HepG2 (cell line): ENCODE data around the gene ITGB7. TPM values are rescaled to one million over a fixed set of nuclear protein-coding genes. Genes with fewer than 3 reads are reported as not detected.

ENCODE experiments used
- ATAC-seq: fragments of 200-7000 bp; cut with Tn5 transposase; 3 replicates; pipeline ENCODE4 v1.9.1; 2020; ENCODE audit warnings: mild to moderate bottlenecking, moderate library complexity
- BruUV-seq: library from RNA; stranded (reverse); fragments of 400-500 nt; replicated peaks from 2 replicates; lab custom pipeline; 2021; lab: Mats Ljungman, UMichigan
- CTCF ChIA-PET: fragments of 300-600 bp; formaldehyde crosslinking; extraction: SDS; loops from one replicate; lab custom pipeline; 2021; ENCODE audit warnings: low total read pairs, inconsistent platforms, low intra/inter-chr PET ratio; lab: Yijun Ruan, JAX
- POLR2A ChIA-PET: fragments of 350-600 bp; sonication (Branson Sonifier 250); formaldehyde crosslinking; loops from one replicate; lab custom pipeline; 2020; ENCODE audit warnings: antibody characterized with exemption, inconsistent platforms; lab: Yijun Ruan, JAX
- DNase-seq: peaks from one replicate; pipeline ENCODE4 v3.0.0-alpha.2; 2015; ENCODE audit warnings: low spot score
- FAIRE-seq: peaks from 3 replicates; lab custom pipeline; 2011; peaks lifted over from hg19 to GRCh38; lab: Jason Lieb, UNC
- H2AFZ ChIP-seq: one replicate; pipeline ENCODE4 v1.6.1; 2011; ENCODE audit warnings: low read length, inconsistent platforms
- H3K27ac ChIP-seq: fragments of 300-600 bp; 3 replicates; pipeline ENCODE4 v1.8.0; 2011; ENCODE audit warnings: mixed run types, mild to moderate bottlenecking, mixed read lengths, low read length, inconsistent platforms; ENCODE audit not compliant: insufficient read depth; ENCODE audit errors: extremely low read length
- H3K27me3 ChIP-seq, 2 experiments: fragments of 200-600 bp in 1 of 2; 2 replicates in 1 of 2; 3 replicates in 1 of 2; pipeline versions ENCODE4 v1.6.0 to v1.8.0; 2011; ENCODE audit warnings: low read length in 2 of 2, mild to moderate bottlenecking in 2 of 2, moderate library complexity in 2 of 2, inconsistent platforms in 1 of 2; ENCODE audit not compliant: insufficient read depth in 2 of 2, control insufficient read depth in 1 of 2
- H3K36me3 ChIP-seq, 2 experiments: fragments of 200-600 bp in 1 of 2; replicated peaks in 1 of 2; 2 replicates in 1 of 2; 3 replicates in 1 of 2; pipeline versions ENCODE4 v1.5.1 to v1.8.0; 2011; ENCODE audit warnings: low read length in 2 of 2, inconsistent platforms in 1 of 2; ENCODE audit not compliant: insufficient read depth in 2 of 2, control insufficient read depth in 1 of 2
- H3K4me1 ChIP-seq: 2 replicates; pipeline ENCODE4 v1.5.1; 2012; ENCODE audit warnings: low read length, inconsistent platforms; ENCODE audit not compliant: insufficient read depth
- H3K4me2 ChIP-seq: 2 replicates; pipeline ENCODE4 v1.6.0; 2011; ENCODE audit warnings: low read depth, low read length, inconsistent platforms
- H3K4me3 ChIP-seq, 3 experiments: fragments of 200-600 bp in 1 of 3; sonication (generic), shearing (Covaris generic) in 1 of 3; replicated peaks in 1 of 3; 2 replicates each; pipeline ENCODE4 v1.5.1; 2011 to 2016; ENCODE audit warnings: low read length in 3 of 3, inconsistent platforms in 2 of 3, low read depth in 2 of 3, mild to moderate bottlenecking in 2 of 3, control low read depth in 1 of 3, mixed read lengths in 1 of 3; ENCODE audit not compliant: insufficient read depth in 1 of 3
- H3K79me2 ChIP-seq: one replicate; pipeline ENCODE4 v1.6.1; 2011; ENCODE audit warnings: low read length, inconsistent platforms; ENCODE audit not compliant: insufficient read depth
- H3K9ac ChIP-seq: 2 replicates; pipeline ENCODE4 v1.6.0; 2011; ENCODE audit warnings: mild to moderate bottlenecking, low read depth, low read length, inconsistent platforms; ENCODE audit not compliant: insufficient read depth
- H3K9me3 ChIP-seq: 2 replicates; pipeline ENCODE4 v1.5.1; 2012; ENCODE audit warnings: mild to moderate bottlenecking, low read length
- H4K20me1 ChIP-seq: 2 replicates; pipeline ENCODE4 v1.6.0; 2011; ENCODE audit warnings: inconsistent platforms, mild to moderate bottlenecking, low read length, moderate library complexity; ENCODE audit not compliant: insufficient read depth
- CHCHD3 ChIP-seq: sonication (generic); formaldehyde crosslinking; IDR thresholded peaks from 2 replicates; pipeline ENCODE4 v1.8.0; 2022; ENCODE audit warnings: mild to moderate bottlenecking, missing genetic modification reagents, moderate library complexity
- GTF2F1 ChIP-seq: fragments of 150-350 bp; IDR thresholded peaks from 2 replicates; pipeline ENCODE4 v1.6.1; 2014; ENCODE audit warnings: low read length
- HDAC1 ChIP-seq: sonication (generic); formaldehyde crosslinking; IDR thresholded peaks from 2 replicates; pipeline ENCODE4 v1.5.1; 2020; ENCODE audit warnings: mild to moderate bottlenecking, missing genetic modification reagents
- HES4 ChIP-seq: sonication (generic); formaldehyde crosslinking; IDR thresholded peaks from 2 replicates; pipeline ENCODE4 v1.9.0; 2021; ENCODE audit warnings: mild to moderate bottlenecking, missing genetic modification reagents, borderline replicate concordance
- IRF1 ChIP-seq: sonication (generic); formaldehyde crosslinking; IDR thresholded peaks from 2 replicates; pipeline ENCODE4 v1.4.0; 2020; ENCODE audit warnings: low read depth, mild to moderate bottlenecking, missing genetic modification reagents
- MIER2 ChIP-seq: IDR thresholded peaks from 2 replicates; pipeline ENCODE4 v1.6.1; 2016; ENCODE audit warnings: missing biosample characterization, missing genetic modification reagents
- RBFOX2 ChIP-seq: fragments of 200-400 bp; formaldehyde crosslinking; IDR thresholded peaks from 2 replicates; pipeline ENCODE4 v1.6.1; 2017; ENCODE audit warnings: low read depth, mild to moderate bottlenecking, low read length
- SALL2 ChIP-seq: sonication (generic); formaldehyde crosslinking; IDR thresholded peaks from 2 replicates; pipeline ENCODE4 v1.8.1; 2023; ENCODE audit warnings: mild to moderate bottlenecking, missing genetic modification reagents, inconsistent platforms
- SRSF9 ChIP-seq: fragments of 200-400 bp; formaldehyde crosslinking; IDR thresholded peaks from 2 replicates; pipeline ENCODE4 v1.6.1; 2018; ENCODE audit warnings: borderline replicate concordance, mild to moderate bottlenecking, low read depth, low read length; ENCODE audit not compliant: insufficient read depth, poor library complexity, severe bottlenecking
- TFDP2 ChIP-seq: sonication (generic); formaldehyde crosslinking; IDR thresholded peaks from 2 replicates; pipeline ENCODE4 v1.4.0; 2020; ENCODE audit warnings: missing genetic modification reagents
- THYN1 ChIP-seq: sonication (generic); formaldehyde crosslinking; IDR thresholded peaks from 2 replicates; pipeline ENCODE4 v1.8.1; 2023; ENCODE audit warnings: low read depth, mild to moderate bottlenecking, moderate library complexity, missing genetic modification reagents, borderline replicate concordance
- YEATS4 ChIP-seq: sonication (generic); formaldehyde crosslinking; IDR thresholded peaks from 2 replicates; pipeline ENCODE4 v1.4.0; 2020; ENCODE audit warnings: missing genetic modification reagents, borderline replicate concordance
- ZBTB42 ChIP-seq: sonication (generic); formaldehyde crosslinking; IDR thresholded peaks from 2 replicates; pipeline ENCODE4 v1.5.0; 2020; ENCODE audit warnings: mild to moderate bottlenecking, missing genetic modification reagents
- ZC3H4 ChIP-seq: sonication (generic); formaldehyde crosslinking; IDR thresholded peaks from 2 replicates; pipeline ENCODE4 v1.4.0; 2020; ENCODE audit warnings: missing genetic modification reagents, borderline replicate concordance
- ZFP82 ChIP-seq: sonication (generic); formaldehyde crosslinking; IDR thresholded peaks from 2 replicates; pipeline ENCODE4 v1.5.1; 2020; ENCODE audit warnings: mild to moderate bottlenecking, missing genetic modification reagents, borderline replicate concordance
- ZNF235 ChIP-seq: sonication (generic); formaldehyde crosslinking; IDR thresholded peaks from 2 replicates; pipeline ENCODE4 v1.8.1; 2023; ENCODE audit warnings: mild to moderate bottlenecking, missing genetic modification reagents, borderline replicate concordance
- ZNF280B ChIP-seq: sonication (generic); formaldehyde crosslinking; IDR thresholded peaks from 2 replicates; pipeline ENCODE4 v1.5.0; 2020; ENCODE audit warnings: missing genetic modification reagents, mild to moderate bottlenecking, borderline replicate concordance
- ZNF329 ChIP-seq: sonication (generic); formaldehyde crosslinking; IDR thresholded peaks from 2 replicates; pipeline ENCODE4 v1.9.0; 2021; ENCODE audit warnings: low read depth, mild to moderate bottlenecking, missing genetic modification reagents
- ZNF350 ChIP-seq: sonication (generic); formaldehyde crosslinking; IDR thresholded peaks from 2 replicates; pipeline ENCODE4 v1.4.0; 2020; ENCODE audit warnings: mild to moderate bottlenecking, low read depth, missing genetic modification reagents, borderline replicate concordance
- ZNF746 ChIP-seq: sonication (generic); formaldehyde crosslinking; IDR thresholded peaks from 2 replicates; pipeline ENCODE4 v1.8.0; 2022; ENCODE audit warnings: mild to moderate bottlenecking, missing genetic modification reagents
- WGBS: methylation state at CpG from one replicate; pipeline ENCODE4 v1.1.6; 2017; ENCODE audit warnings: low lambda C conversion rate; 5-methylcytosine and 5-hydroxymethylcytosine counted together
- in situ Hi-C: cut with HindIII; loops from 2 replicates; pipeline ENCODE4 v1.10.0; 2017; ENCODE audit warnings: low pct_unique_long_range_greater_than_20kb; ENCODE audit not compliant: extremely low pct_ligation_motif_present
- intact Hi-C: fragments of 100-400 bp; cut with micrococcal nuclease; formaldehyde crosslinking; loops from one replicate; pipeline ENCODE4 v1.10.0; 2022; ENCODE audit not compliant: unreplicated experiment
- polyA plus RNA-seq, 8 experiments: library from polyadenylated mRNA; depleted of rRNA in 3 of 8; stranded (reverse) in 7 of 8; unstranded in 1 of 8; fragments of >200 nt; fragmentation: Illumina TruSeq in 4 of 8; extraction: Trizol in 4 of 8; gene quantifications; 2 replicates each; pipeline versions ENCODE4 v1.2.1 to v1.2.3, GENCODE V29; 2011 to 2016; ENCODE audit warnings: low read depth in 4 of 8, missing spikeins in 1 of 8, mixed read lengths in 1 of 8; ENCODE audit not compliant: insufficient read depth in 1 of 8
- total RNA-seq, 5 experiments: library from RNA; depleted of rRNA; stranded (reverse); fragments of >200 nt; fragmentation: Illumina TruSeq; extraction: Trizol; gene quantifications; 2 replicates each; pipeline ENCODE4 v1.2.3, GENCODE V29; 2016; ENCODE audit warnings: low read depth in 1 of 5

ITGB7 gene
- total and polyA plus RNA-seq, 2 of the 13 experiments (the other 11 are each of a cell fraction or from before 2014, with no cell fraction given) = 0.16 to 0.18 TPM

- intact Hi-C loops (loop anchor here (1.0 kb wide), 1 partner anchor 9 kb away; no protein-coding TSS in a partner anchor), in situ Hi-C loops (no loop called here)
- peak; percentile 87 for ATAC-seq
- peaks cover 32% of the 10 kb centered on the region for H3K79me2 ChIP-seq
- ChIA-PET CTCF (no interaction called here), POLR2A (interaction anchor here (0.6 to 3.3 kb wide), 26 partner anchors 10 to 320 kb away, joined by 3 to 34 read pairs (median 5); partner anchors contain the start of genes AAAS, EIF4B, ESPL1 and MYG1)
- no peaks in the 10 kb centered on the region; a peak in 1 of 5 replicates for H3K27me3 ChIP-seq
- 28% methylated on average over 4 of the region's 57 CpGs for WGBS
- peak overlapping the region; percentile 85 for H3K9ac ChIP-seq
- peak overlapping the region; percentile 80 for H3K4me2 ChIP-seq
- H4K20me1 ChIP-seq = peaks cover 15% of the 10 kb centered on the region
- FAIRE-seq = no peak
- no peaks in the 10 kb centered on the region for H3K9me3 ChIP-seq
- peaks cover 13 to 40% of the 10 kb centered on the region in 2 experiments for H3K36me3 ChIP-seq
- peak; percentile 71 for DNase-seq
- H3K4me1 ChIP-seq = peaks cover 52% of the 10 kb centered on the region
- H2AFZ ChIP-seq = no peak overlapping the region
- BruUV-seq = no TSS peak
- peak overlapping the region; percentile 58 to 93 (median 82) for H3K4me3 ChIP-seq
- H3K27ac ChIP-seq = peak overlapping the region; percentile 91
- TF ChIP-seq ZFP82 (CRISPR knock-in tag) (no peak), GTF2F1 (no peak), SALL2 (CRISPR knock-in tag) (peak; percentile 39; the same call in 1 of the 2 replicates), SRSF9 (no peak), TFDP2 (CRISPR knock-in tag) (0 out of 2 replicates have a peak, but pooled peaks have one; percentile 2), HES4 (CRISPR knock-in tag) (no peak), ZNF235 (CRISPR knock-in tag) (0 out of 2 replicates have a peak, but pooled peaks have one; percentile 4), ZC3H4 (CRISPR knock-in tag) (no peak), ZNF329 (peak; percentile 81; the same call in 1 of the 2 replicates), THYN1 (CRISPR knock-in tag) (no peak), ZNF280B (CRISPR knock-in tag) (no peak), ZNF350 (CRISPR knock-in tag) (0 out of 2 replicates have a peak, but pooled peaks have one; percentile 1), IRF1 (CRISPR knock-in tag) (no peak), CHCHD3 (CRISPR knock-in tag) (no peak), HDAC1 (peak; percentile 39), YEATS4 (CRISPR knock-in tag) (peak; percentile 56; the same call in 1 of the 2 replicates), RBFOX2 (peak; percentile 65), ZBTB42 (CRISPR knock-in tag) (no peak), ZNF746 (0 out of 2 replicates have a peak, but pooled peaks have one; percentile 37), MIER2 (CRISPR knock-in tag) (no peak)
These were observed 26.0 kb downstream of the ITGB7 start for GRCh38 chr12:53180931-53181645.
